Measurements from ENCODE around the gene IL1RL2.

IL1RL2 gene

GRCh38 chr2:102159295-102159694 lies 27.5 kb upstream of the IL1RL2 start:
- no peak for TF ChIP-seq CTCF (IDR thresholded peaks at IDR 0.05; ENCODE audit: extremely low read depth, missing control alignments)
- DNase-seq (ENCODE audit: low spot score) = no peak

- no peak for DNase-seq (ENCODE audit: low spot score)
- TF ChIP-seq CTCF (IDR thresholded peaks at IDR 0.05; ENCODE audit: extremely low read depth, missing control alignments) = no peak
Measured at GRCh38 chr2:102166189-102166845, 20.5 kb upstream of the IL1RL2 start.

- DNase-seq (ENCODE audit: low spot score) = no peak
- no peak for TF ChIP-seq CTCF (IDR thresholded peaks at IDR 0.05; ENCODE audit: extremely low read depth, missing control alignments)
Measured at GRCh38 chr2:102168026-102168771, 18.6 kb upstream of the IL1RL2 start.

- no peak for DNase-seq (ENCODE audit: low spot score)
- no peak for TF ChIP-seq CTCF (IDR thresholded peaks at IDR 0.05; ENCODE audit: extremely low read depth, missing control alignments)
Measured at GRCh38 chr2:102171946-102172345, 14.9 kb upstream of the IL1RL2 start.

GRCh38 chr2:102172745-102173144 lies 14.1 kb upstream of the IL1RL2 start:
- TF ChIP-seq CTCF (IDR thresholded peaks at IDR 0.05; ENCODE audit: extremely low read depth, missing control alignments) = no peak
- no peak for DNase-seq (ENCODE audit: low spot score)

- TF ChIP-seq CTCF (IDR thresholded peaks at IDR 0.05; ENCODE audit: extremely low read depth, missing control alignments) = no peak
- DNase-seq (ENCODE audit: low spot score) = no peak
Measured at GRCh38 chr2:102176172-102176571, 10.7 kb upstream of the IL1RL2 start.

GRCh38 chr2:102177814-102178478 lies 8.9 kb upstream of the IL1RL2 start:
- no peak for DNase-seq (ENCODE audit: low spot score)
- TF ChIP-seq CTCF (IDR thresholded peaks at IDR 0.05; ENCODE audit: extremely low read depth, missing control alignments) = no peak
